Testis (tissue), 3 donors: Measurements from ENCODE around the gene SKIC2. TPM values are rescaled to one million over a fixed set of nuclear protein-coding genes. Genes with fewer than 3 reads are reported as not detected.

Experiments used
- DNase-seq: peaks from one replicate; pipeline ENCODE4 v3.0.0-alpha.2; 2019
- H3K27ac ChIP-seq, 2 donors: fragments of 200-600 bp; sonication (generic); one replicate each; pipeline ENCODE4 v1.5.1; 2019
- H3K27me3 ChIP-seq: fragments of 200-600 bp; sonication (generic); one replicate; pipeline ENCODE4 v1.5.1; 2019
- H3K36me3 ChIP-seq: fragments of 200-600 bp; sonication (generic); one replicate; pipeline ENCODE4 v1.5.1; 2017; ENCODE audit warnings: low read depth; ENCODE audit errors: missing control alignments
- H3K4me1 ChIP-seq: fragments of 200-600 bp; sonication (generic); one replicate; pipeline ENCODE4 v1.5.1; 2019
- H3K4me3 ChIP-seq, 2 donors: fragments of 200-600 bp; sonication (generic); one replicate each; pipeline ENCODE4 v1.5.1; 2017 to 2019
- H3K9me3 ChIP-seq: fragments of 200-600 bp; sonication (generic); one replicate; pipeline ENCODE4 v1.5.1; 2017
- CTCF ChIP-seq, 3 experiments: fragments of 450-650 bp in 2 of 3; fragments of 200-600 bp in 1 of 3; sonication (generic) in 1 of 3; IDR thresholded peaks; one replicate each; pipeline ENCODE4 v1.5.1; 2016 to 2019; ENCODE audit warnings: antibody characterized with exemption in 3 of 3, mild to moderate bottlenecking in 2 of 3, moderate library complexity in 1 of 3
- POLR2A ChIP-seq: fragments of 450-650 bp; IDR thresholded peaks from one replicate; pipeline ENCODE4 v1.6.1; 2017; ENCODE audit warnings: antibody characterized with exemption, mild to moderate bottlenecking, moderate library complexity
- WGBS, 2 donors: methylation state at CpG; one replicate each; pipeline ENCODE4 v1.1.5; 2018; 5-methylcytosine and 5-hydroxymethylcytosine counted together
- intact Hi-C: fragments of 100-400 bp; cut with DNase I; formaldehyde crosslinking; loops from one replicate; pipeline ENCODE4 v1.15.1; 2023; ENCODE audit warnings: low total_unique reads
- polyA plus RNA-seq: library from polyadenylated mRNA; stranded (reverse); fragments of 350-450 nt; fragmentation: Illumina TruSeq; extraction: RNeasy Lipid Tissue Mini Kit (QIAGEN cat#74804); gene quantifications from one replicate; pipeline ENCODE4 v1.2.3, GENCODE V29; 2014; ENCODE audit warnings: low read depth, low replicate concordance; ENCODE audit not compliant: insufficient read depth
- total RNA-seq, 2 donors: library from RNA; depleted of rRNA; stranded (reverse); fragments of >200 nt; gene quantifications; one replicate each; pipeline ENCODE4 v1.2.3, GENCODE V29; 2016

SKIC2 gene
- total and polyA plus RNA-seq, 3 donors from 2014 or later, result 39.6 to 73.0 (median 59.2) TPM

GRCh38 chr6:31947864-31948263, 11.1 kb upstream of the SKIC2 start:
- Histone ChIP-seq H3K9me3 (no peaks in the 10 kb centered on the region), H3K27ac (no peak overlapping the region), H3K4me1 (peaks cover 10% of the 10 kb centered on the region), H3K27me3 (no peaks in the 10 kb centered on the region), H3K4me3 (no peak overlapping the region), H3K36me3 (no peaks in the 10 kb centered on the region)
- intact Hi-C loops, result no loop called here
- TF ChIP-seq CTCF (IDR thresholded peaks at IDR 0.05) (no peak), POLR2A (no peak)
- 81 to 89% methylated on average over 4 of the region's 4 CpGs for WGBS, 2 donors
- DNase-seq, result no peak

GRCh38 chr6:31948306-31948705, 10.7 kb upstream of the SKIC2 start:
- H3K4me3 ChIP-seq, result no peak overlapping the region
- H3K36me3 ChIP-seq, result no peaks in the 10 kb centered on the region
- TF ChIP-seq CTCF (IDR thresholded peaks at IDR 0.05) (no peak), POLR2A (no peak)
- WGBS, 2 donors, result 76 to 77% methylated on average over 5 of the region's 5 CpGs
- H3K4me1 ChIP-seq, result peaks cover 10% of the 10 kb centered on the region
- no peak for DNase-seq
- no peaks in the 10 kb centered on the region for H3K27me3 ChIP-seq
- H3K27ac ChIP-seq, result no peak overlapping the region
- H3K9me3 ChIP-seq, result no peaks in the 10 kb centered on the region
- intact Hi-C loops, result no loop called here

GRCh38 chr6:31948753-31949413, 10.1 kb upstream of the SKIC2 start:
- H3K4me3 ChIP-seq, result no peak overlapping the region
- WGBS, 2 donors, result 94 to 95% methylated on average over 6 of the region's 6 CpGs
- H3K36me3 ChIP-seq, result no peaks in the 10 kb centered on the region
- no peaks in the 10 kb centered on the region for H3K27me3 ChIP-seq
- H3K9me3 ChIP-seq, result no peaks in the 10 kb centered on the region
- H3K27ac ChIP-seq, result no peak overlapping the region
- TF ChIP-seq POLR2A (no peak), CTCF (IDR thresholded peaks at IDR 0.05) (no peak)
- intact Hi-C loops, result no loop called here
- DNase-seq, result no peak
- peaks cover 10% of the 10 kb centered on the region for H3K4me1 ChIP-seq

- DNase-seq, result no peak
- 81 to 83% methylated on average over 7 of the region's 7 CpGs for WGBS, 2 donors
- H3K36me3 ChIP-seq, result no peaks in the 10 kb centered on the region
- peaks cover 10% of the 10 kb centered on the region for H3K4me1 ChIP-seq
- no peak overlapping the region for H3K4me3 ChIP-seq
- TF ChIP-seq POLR2A (no peak), CTCF (IDR thresholded peaks at IDR 0.05) (no peak)
- H3K9me3 ChIP-seq, result no peaks in the 10 kb centered on the region
- no peaks in the 10 kb centered on the region for H3K27me3 ChIP-seq
- H3K27ac ChIP-seq, result peak overlapping the region in 1 of 2 donors; percentile 11
- intact Hi-C loops, result loop anchor here (10.0 kb wide), 1 partner anchor 175 kb away; the partner anchor contains the start of gene ATF6B
These were observed 8.9 kb upstream of the SKIC2 start for GRCh38 chr6:31949926-31950548.
